H1 (cell line): Measurements from ENCODE around the gene PLAAT2. TPM values are rescaled to one million over a fixed set of nuclear protein-coding genes. Genes with fewer than 3 reads are reported as not detected.

ENCODE experiments used
- CTCF ChIA-PET: fragments of 300-600 bp; sonication (Branson Sonifier 250); formaldehyde crosslinking; loops from one replicate; lab custom pipeline; 2021; ENCODE audit not compliant: partially characterized antibody; lab: Charles Lee
- POLR2A ChIA-PET: fragments of 300-600 bp; sonication (Branson Sonifier 250); formaldehyde crosslinking; loops from one replicate; lab custom pipeline; 2021; ENCODE audit warnings: inconsistent platforms; ENCODE audit not compliant: partially characterized antibody; lab: Charles Lee
- DNase-seq, 2 experiments: peaks; one replicate each; pipeline versions ENCODE4 v3.0.0 to v3.0.0-alpha.2; 2010 to 2022; ENCODE audit warnings: low spot score in 2 of 2, low read depth in 1 of 2, mixed read lengths in 1 of 2
- FAIRE-seq: peaks from 2 replicates; lab custom pipeline; 2011; peaks lifted over from hg19 to GRCh38; lab: Jason Lieb, UNC
- H2AFZ ChIP-seq: 2 replicates; pipeline ENCODE4 v1.8.1; 2012; ENCODE audit warnings: low read length, inconsistent platforms
- H2AK5ac ChIP-seq: 2 replicates; pipeline ENCODE4 v1.6.1; 2013; ENCODE audit warnings: low read depth, low read length
- H2BK120ac ChIP-seq: replicated peaks from 2 replicates; pipeline ENCODE3; 2013; ENCODE audit warnings: low read depth, low read length, inconsistent platforms
- H2BK12ac ChIP-seq: 2 replicates; pipeline ENCODE4 v1.6.1; 2013; ENCODE audit warnings: low read depth, low read length
- H2BK15ac ChIP-seq: 2 replicates; pipeline ENCODE4 v1.6.1; 2013; ENCODE audit warnings: low read length
- H2BK20ac ChIP-seq: 2 replicates; pipeline ENCODE4 v1.6.1; 2013; ENCODE audit warnings: low read length
- H2BK5ac ChIP-seq: 2 replicates; pipeline ENCODE4 v1.6.1; 2013; ENCODE audit warnings: low read depth, low read length
- H3K14ac ChIP-seq: 2 replicates; pipeline ENCODE4 v1.6.1; 2013; ENCODE audit warnings: inconsistent platforms; ENCODE audit not compliant: insufficient read length
- H3K18ac ChIP-seq: 2 replicates; pipeline ENCODE4 v1.6.1; 2013; ENCODE audit warnings: low read length; ENCODE audit errors: extremely low read depth
- H3K23ac ChIP-seq: 2 replicates; pipeline ENCODE4 v1.6.1; 2013; ENCODE audit warnings: inconsistent platforms; ENCODE audit not compliant: insufficient read length
- H3K23me2 ChIP-seq: 2 replicates; pipeline ENCODE4 v1.6.1; 2013; ENCODE audit warnings: low read depth, low read length
- H3K27ac ChIP-seq: 2 replicates; pipeline ENCODE4 v1.6.1; 2011; ENCODE audit warnings: low read depth, low read length, inconsistent platforms
- H3K27me3 ChIP-seq, 4 experiments: replicated peaks in 1 of 4; 1 replicate in 1 of 4; 2 replicates in 3 of 4; pipeline versions ENCODE4 v1.6.1 to v1.8.1; 2011 to 2013; ENCODE audit warnings: low read length in 3 of 4, mild to moderate bottlenecking in 3 of 4, inconsistent platforms in 2 of 4, mixed read lengths in 2 of 4, moderate library complexity in 1 of 4; ENCODE audit not compliant: control insufficient read depth in 3 of 4, insufficient read depth in 3 of 4; ENCODE audit errors: extremely low read depth in 1 of 4
- H3K36me3 ChIP-seq, 4 experiments: 2 replicates each; pipeline versions ENCODE4 v1.6.1 to v1.8.1; 2011 to 2013; ENCODE audit warnings: mild to moderate bottlenecking in 4 of 4, low read length in 3 of 4, moderate library complexity in 2 of 4, control low read depth in 1 of 4, inconsistent platforms in 1 of 4; ENCODE audit not compliant: insufficient read depth in 4 of 4, control insufficient read depth in 2 of 4
- H3K4ac ChIP-seq: replicated peaks from 2 replicates; pipeline ENCODE3; 2013; ENCODE audit warnings: low read length, low read depth, mixed read lengths, inconsistent platforms; ENCODE audit not compliant: insufficient read length
- H3K4me1 ChIP-seq, 4 experiments: replicated peaks in 1 of 4; 1 replicate in 1 of 4; 2 replicates in 3 of 4; pipeline versions ENCODE4 v1.6.1 to v1.8.1; 2011 to 2013; ENCODE audit warnings: low read length in 3 of 4, inconsistent platforms in 2 of 4, mixed read lengths in 1 of 4; ENCODE audit not compliant: insufficient read depth in 4 of 4, control insufficient read depth in 3 of 4
- H3K4me2 ChIP-seq, 2 experiments: 2 replicates each; pipeline versions ENCODE4 v1.6.1 to v1.8.1; 2011 to 2013; ENCODE audit warnings: low read depth in 2 of 2, low read length in 2 of 2, control low read depth in 1 of 2, inconsistent platforms in 1 of 2, mild to moderate bottlenecking in 1 of 2; ENCODE audit not compliant: insufficient read depth in 1 of 2
- H3K4me3 ChIP-seq, 4 experiments: fragments of 200-600, 300-600 bp in 1 of 4; sonication (generic), shearing (Covaris generic), sonication (Bioruptor Twin) in 1 of 4; 2 replicates each; pipeline versions ENCODE4 v1.5.1 to v1.8.1; 2011 to 2016; ENCODE audit warnings: low read length in 4 of 4, low read depth in 3 of 4, control low read depth in 2 of 4, inconsistent platforms in 2 of 4, mild to moderate bottlenecking in 2 of 4, mixed read lengths in 1 of 4, moderate library complexity in 1 of 4; ENCODE audit not compliant: insufficient read depth in 2 of 4; ENCODE audit errors: extremely low read depth in 1 of 4
- H3K56ac ChIP-seq: replicated peaks from 2 replicates; pipeline ENCODE3; 2013; ENCODE audit warnings: low read depth, mild to moderate bottlenecking, mixed read lengths, low read length, inconsistent platforms; ENCODE audit not compliant: insufficient read length
- H3K79me1 ChIP-seq: 2 replicates; pipeline ENCODE4 v1.6.1; 2013; ENCODE audit warnings: low read depth, low read length, control low read depth
- H3K79me2 ChIP-seq, 2 experiments: 2 replicates each; pipeline versions ENCODE4 v1.6.1 to v1.8.1; 2012 to 2013; ENCODE audit warnings: low read length in 2 of 2, mild to moderate bottlenecking in 2 of 2, inconsistent platforms in 1 of 2; ENCODE audit not compliant: insufficient read depth in 2 of 2, control insufficient read depth in 1 of 2
- H3K9ac ChIP-seq, 4 experiments: replicated peaks in 1 of 4; 1 replicate in 1 of 4; 2 replicates in 3 of 4; pipeline versions ENCODE4 v1.6.1 to v1.8.1; 2011 to 2013; ENCODE audit warnings: low read depth in 3 of 4, low read length in 3 of 4, control low read depth in 2 of 4, mild to moderate bottlenecking in 2 of 4, moderate library complexity in 2 of 4, inconsistent platforms in 1 of 4; ENCODE audit errors: extremely low read depth in 1 of 4
- H3K9me3 ChIP-seq, 2 experiments: 2 replicates each; pipeline versions ENCODE4 v1.6.1 to v1.8.1; 2012 to 2013; ENCODE audit warnings: mild to moderate bottlenecking in 2 of 2, moderate library complexity in 2 of 2, control low read depth in 1 of 2, inconsistent platforms in 1 of 2, low read depth in 1 of 2, low read length in 1 of 2, mixed read lengths in 1 of 2; ENCODE audit not compliant: insufficient read depth in 2 of 2
- H4K20me1 ChIP-seq, 2 experiments: replicated peaks in 1 of 2; 2 replicates each; pipeline versions ENCODE3 to v1.8.1; 2011 to 2013; ENCODE audit warnings: inconsistent platforms in 2 of 2, low read length in 2 of 2, mild to moderate bottlenecking in 1 of 2; ENCODE audit not compliant: insufficient read depth in 2 of 2, control insufficient read depth in 1 of 2
- H4K5ac ChIP-seq: 2 replicates; pipeline ENCODE4 v1.6.1; 2013; ENCODE audit warnings: low read length, low read depth, mixed read lengths, inconsistent platforms; ENCODE audit not compliant: insufficient read length
- H4K8ac ChIP-seq: 2 replicates; pipeline ENCODE4 v1.8.0; 2013; ENCODE audit warnings: mild to moderate bottlenecking, moderate library complexity, low read length, inconsistent platforms; ENCODE audit not compliant: insufficient read depth; ENCODE audit errors: extremely low read depth
- H4K91ac ChIP-seq: replicated peaks from 2 replicates; pipeline ENCODE3; 2013; ENCODE audit warnings: low read length, mixed read lengths, inconsistent platforms; ENCODE audit not compliant: insufficient read length
- BRCA1 ChIP-seq: IDR thresholded peaks from 2 replicates; pipeline ENCODE4 v1.6.1; 2012; ENCODE audit warnings: low read depth, low read length, improper control_type of control experiment
- CHD2 ChIP-seq: IDR thresholded peaks from 2 replicates; pipeline ENCODE4 v1.6.1; 2012; ENCODE audit warnings: low read length, improper control_type of control experiment
- EZH2 ChIP-seq: fragments of 200-600 bp; sonication (generic); IDR thresholded peaks from 2 replicates; pipeline ENCODE4 v1.7.1; 2012; ENCODE audit warnings: low read depth, mild to moderate bottlenecking, moderate library complexity, low read length, inconsistent platforms; ENCODE audit not compliant: severe bottlenecking
- GTF2F1 ChIP-seq: IDR thresholded peaks from 2 replicates; pipeline ENCODE4 v1.6.1; 2012; ENCODE audit warnings: low read depth, low read length, improper control_type of control experiment, borderline replicate concordance
- KDM1A ChIP-seq: fragments of 200-600, 300-600 bp; sonication (generic); IDR thresholded peaks from 2 replicates; pipeline ENCODE4 v1.7.1; 2016; ENCODE audit warnings: mild to moderate bottlenecking, low read length, borderline replicate concordance
- KDM4A ChIP-seq: IDR thresholded peaks from one replicate; pipeline ENCODE4 v1.7.1; 2012; ENCODE audit warnings: low read depth, mild to moderate bottlenecking, moderate library complexity, low read length, inconsistent platforms; ENCODE audit not compliant: severe bottlenecking
- NRF1 ChIP-seq: IDR thresholded peaks from 2 replicates; pipeline ENCODE4 v1.6.1; 2011; ENCODE audit warnings: mild to moderate bottlenecking, low read depth, low read length, improper control_type of control experiment
- SIX5 ChIP-seq: IDR thresholded peaks from 2 replicates; pipeline ENCODE4 v1.6.1; 2011; ENCODE audit warnings: mild to moderate bottlenecking, low read depth, low read length
- TEAD4 ChIP-seq: IDR thresholded peaks from 2 replicates; pipeline ENCODE4 v1.6.1; 2012; ENCODE audit warnings: low read depth, low read length, inconsistent platforms, mixed read lengths
- YY1 ChIP-seq: IDR thresholded peaks from 2 replicates; pipeline ENCODE4 v1.6.1; 2011; ENCODE audit warnings: low read depth, mild to moderate bottlenecking, low read length
- WGBS, 2 experiments: shearing (Covaris generic) in 1 of 2; methylation state at CpG; one replicate each; pipeline versions ENCODE4 v1.1.6 to v1.1.7; 2013 to 2015; ENCODE audit warnings: low lambda C conversion rate in 2 of 2, mixed read lengths in 2 of 2, inconsistent platforms in 1 of 2, low coverage in 1 of 2, missing lambda C conversion rate in 1 of 2; ENCODE audit not compliant: insufficient replicate concordance in 2 of 2, insufficient coverage in 1 of 2, insufficient read length in 1 of 2; ENCODE audit errors: extremely low coverage in 1 of 2, missing lambda C conversion rate in 1 of 2; 5-methylcytosine and 5-hydroxymethylcytosine counted together
- polyA plus RNA-seq, 7 experiments: library from polyadenylated mRNA; depleted of rRNA in 3 of 7; stranded (reverse) in 5 of 7; unstranded in 2 of 7; fragments of >200 nt in 5 of 7; fragments of 200-250 nt in 2 of 7; gene quantifications; 1 replicate in 5 of 7; 2 replicates in 1 of 7; 4 replicates in 1 of 7; pipeline versions ENCODE4 v1.2.1 to v1.2.3, GENCODE V29; 2011 to 2013; ENCODE audit warnings: missing spikeins in 2 of 7, mixed read lengths in 2 of 7
- total RNA-seq: library from RNA; stranded (reverse); fragmentation: NEBNext Ultra II Directional; extraction: Animal tissue kit (Norgen Biotek cat#: 25700); gene quantifications from 2 replicates; pipeline ENCODE4 v1.2.1, GENCODE V29; 2021
- TF ChIP-seq, protein P1 (sequence below): IDR thresholded peaks from 2 replicates; pipeline ENCODE4 v1.6.1; 2012; ENCODE audit warnings: inconsistent platforms
- TF ChIP-seq, protein P2 (sequence below): IDR thresholded peaks from 2 replicates; pipeline ENCODE4 v1.6.1; 2011; ENCODE audit warnings: low read length, improper control_type of control experiment

The PLAAT2 gene
- total and polyA plus RNA-seq, 2 of the 8 experiments (the other 6 are each of a cell fraction or from before 2014, with no cell fraction given) = 0.39 TPM; not detected in 1

DNA sequence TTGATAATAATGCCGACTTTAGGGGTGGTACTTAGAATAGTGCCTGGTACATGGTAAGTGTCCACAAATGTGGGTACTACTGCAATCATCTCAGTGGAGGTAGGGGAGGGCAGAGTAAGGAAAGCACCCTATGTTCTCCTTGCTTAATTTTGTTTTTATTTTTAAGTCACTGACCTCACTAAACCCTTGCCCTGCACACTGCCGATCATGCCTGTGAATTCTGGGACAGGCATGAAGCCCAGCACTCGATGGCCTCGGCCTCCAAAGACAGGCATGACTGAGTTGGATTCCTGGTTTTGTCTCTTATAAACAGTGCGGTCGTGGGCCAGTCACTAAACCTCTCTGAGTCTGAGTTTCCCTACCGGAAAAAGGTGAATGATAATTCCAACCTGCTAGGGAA is 50.4 kb downstream of the PLAAT2 start:
- no peak overlapping the region for H3K27ac ChIP-seq
- H3K9me3 ChIP-seq = no peaks in the 10 kb centered on the region
- H4K20me1 ChIP-seq = no peaks in the 10 kb centered on the region
- H2BK12ac ChIP-seq = peak overlapping the region; percentile 71; the same call in 1 of the 2 replicates
- no peak overlapping the region for H3K4me3 ChIP-seq
- H4K5ac ChIP-seq = no peak overlapping the region
- no peak overlapping the region for H4K91ac ChIP-seq
- H3K23ac ChIP-seq = no peak overlapping the region
- H2AFZ ChIP-seq = no peak overlapping the region
- no peak overlapping the region for H3K4ac ChIP-seq
- H2BK15ac ChIP-seq = no peak overlapping the region; the same call in 1 of the 2 replicates
- DNase-seq (no peak), FAIRE-seq (no peak)
- no peak overlapping the region for H3K14ac ChIP-seq
- ChIA-PET POLR2A (interaction anchor here (2.0 kb wide), 1 partner anchor 17 kb away, joined by 8 read pairs; no protein-coding TSS in a partner anchor), CTCF (interaction anchor here (0.9 kb wide), 1 partner anchor 34 kb away, joined by 3 read pairs; no protein-coding TSS in a partner anchor)
- no peak overlapping the region for H3K18ac ChIP-seq
- H3K79me2 ChIP-seq = no peaks in the 10 kb centered on the region
- no peak overlapping the region for H2BK5ac ChIP-seq
- H4K8ac ChIP-seq = no peak overlapping the region
- no peak overlapping the region for H2BK120ac ChIP-seq
- H2BK20ac ChIP-seq = no peak overlapping the region
- H2AK5ac ChIP-seq = no peak overlapping the region
- no peaks in the 10 kb centered on the region; a peak in 1 of 7 replicates for H3K27me3 ChIP-seq
- no peak overlapping the region for H3K56ac ChIP-seq
- no peaks in the 10 kb centered on the region for H3K23me2 ChIP-seq
- no peaks in the 10 kb centered on the region for H3K79me1 ChIP-seq
- peaks cover 0 to 11% (median 1%) of the 10 kb centered on the region in 4 experiments; a peak in 4 of 7 replicates for H3K4me1 ChIP-seq
- H3K4me2 ChIP-seq = no peak overlapping the region
- 87% methylated on average over 7 of the region's 7 CpGs; no CpG with 5 or more reads in 1 of the 2 experiments for WGBS, 2 experiments
- no peak overlapping the region for H3K9ac ChIP-seq
- no peaks in the 10 kb centered on the region for H3K36me3 ChIP-seq
- TF ChIP-seq NRF1 = no peak
- no peak for TF ChIP-seq GTF2F1
- TF ChIP-seq CHD2 = no peak
- no peak for TF ChIP-seq YY1
- no peak for TF ChIP-seq KDM4A
- TF ChIP-seq, protein P1, sequence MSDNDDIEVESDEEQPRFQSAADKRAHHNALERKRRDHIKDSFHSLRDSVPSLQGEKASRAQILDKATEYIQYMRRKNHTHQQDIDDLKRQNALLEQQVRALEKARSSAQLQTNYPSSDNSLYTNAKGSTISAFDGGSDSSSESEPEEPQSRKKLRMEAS = no peak
- TF ChIP-seq TEAD4 = no peak
- TF ChIP-seq KDM1A = no peak
- no peak for TF ChIP-seq EZH2
- TF ChIP-seq BRCA1 = no peak
- TF ChIP-seq, protein P2, sequence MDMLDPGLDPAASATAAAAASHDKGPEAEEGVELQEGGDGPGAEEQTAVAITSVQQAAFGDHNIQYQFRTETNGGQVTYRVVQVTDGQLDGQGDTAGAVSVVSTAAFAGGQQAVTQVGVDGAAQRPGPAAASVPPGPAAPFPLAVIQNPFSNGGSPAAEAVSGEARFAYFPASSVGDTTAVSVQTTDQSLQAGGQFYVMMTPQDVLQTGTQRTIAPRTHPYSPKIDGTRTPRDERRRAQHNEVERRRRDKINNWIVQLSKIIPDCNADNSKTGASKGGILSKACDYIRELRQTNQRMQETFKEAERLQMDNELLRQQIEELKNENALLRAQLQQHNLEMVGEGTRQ = no peak
- TF ChIP-seq SIX5 = no peak
